ENCODE data around the gene OPTC.
"Not testable (repeated sequence)": the region's sequence is repeated elsewhere in the genome, so short reads cannot be mapped to it uniquely, and the experiment has no call there.

OPTC gene

GRCh38 chr1:203465948-203466347 lies 28.0 kb upstream of the OPTC start:
- peak; percentile 82 for DNase-seq

GRCh38 chr1:203466906-203467549 lies 26.9 kb upstream of the OPTC start:
- DNase-seq: not testable (repeated sequence)

- DNase-seq: no peak
Measured at GRCh38 chr1:203467550-203467921, 26.4 kb upstream of the OPTC start.

GRCh38 chr1:203468326-203468725 lies 25.6 kb upstream of the OPTC start:
- DNase-seq: no peak

GRCh38 chr1:203470240-203470639 lies 23.7 kb upstream of the OPTC start:
- DNase-seq: no peak

- no peak for DNase-seq
Measured at GRCh38 chr1:203471841-203472240, 22.1 kb upstream of the OPTC start.

- DNase-seq: no peak
Measured at GRCh38 chr1:203473281-203473680, 20.7 kb upstream of the OPTC start.

GRCh38 chr1:203473781-203474305 lies 20.1 kb upstream of the OPTC start:
- DNase-seq: no peak

- DNase-seq: peak; percentile 70
Measured at GRCh38 chr1:203475012-203475981, 18.7 kb upstream of the OPTC start, which contains the start of gene PRELP. Gene PRELP, plus strand, starts transcription at chr1:203475806. Its CDS starts 7,379 bp downstream, at chr1:203483185.

- DNase-seq: no peak
Measured at GRCh38 chr1:203476216-203476814, 17.6 kb upstream of the OPTC start.

GRCh38 chr1:203477748-203478147 lies 16.2 kb upstream of the OPTC start:
- no peak for DNase-seq

GRCh38 chr1:203478231-203478630 lies 15.7 kb upstream of the OPTC start:
- no peak for DNase-seq

- no peak for DNase-seq
Measured at GRCh38 chr1:203478986-203479385, 15.0 kb upstream of the OPTC start.

GRCh38 chr1:203479646-203480045 lies 14.3 kb upstream of the OPTC start:
- DNase-seq: no peak

GRCh38 chr1:203480084-203480483 lies 13.9 kb upstream of the OPTC start:
- DNase-seq: no peak

- DNase-seq: no peak
Measured at GRCh38 chr1:203480525-203481084, 13.3 kb upstream of the OPTC start.

GRCh38 chr1:203481196-203481595 lies 12.8 kb upstream of the OPTC start:
- DNase-seq: no peak

- no peak for DNase-seq
Measured at GRCh38 chr1:203486618-203487370, 7.2 kb upstream of the OPTC start.

- DNase-seq: no peak
Measured at GRCh38 chr1:203488539-203488938, 5.4 kb upstream of the OPTC start.

GRCh38 chr1:203490607-203491006 lies 3.3 kb upstream of the OPTC start:
- DNase-seq: no peak

- no peak for DNase-seq
Measured at GRCh38 chr1:203491664-203492063, 2.3 kb upstream of the OPTC start.

GRCh38 chr1:203492082-203492747 lies 1.7 kb upstream of the OPTC start:
- no peak for DNase-seq
